Naive thymus-derived CD4-positive, alpha-beta T cell (primary cell): Measurements from ENCODE around the gene ACSM6. TPM values are rescaled to one million over a fixed set of nuclear protein-coding genes. Genes with fewer than 3 reads are reported as not detected.
A peak's percentile ranks its signal among the peaks of the same experiment; 100 is the strongest.

Source experiments
- ATAC-seq: fragments of 150-1000 bp; cut with Tn5 transposase; 2 replicates; pipeline ENCODE4 v1.10.0; 2021; ENCODE audit warnings: mild to moderate bottlenecking, moderate library complexity
- CTCF ChIA-PET: fragments of 350-600 bp; sonication (Branson Sonifier 250); formaldehyde crosslinking; loops from one replicate; lab custom pipeline; 2021; ENCODE audit warnings: antibody characterized with exemption; lab: Charles Lee
- POLR2A ChIA-PET: fragments of 350-600 bp; sonication (Branson Sonifier 250); formaldehyde crosslinking; loops from one replicate; lab custom pipeline; 2021; ENCODE audit warnings: antibody characterized with exemption, inconsistent platforms; lab: Charles Lee
- DNase-seq, 9 donors: peaks; one replicate each; pipeline versions ENCODE4 v3.0.0 to v3.0.0-alpha.2; 2020 to 2022; ENCODE audit warnings: mixed read lengths in 1 of 9
- H3K27ac ChIP-seq: one replicate; pipeline ENCODE4 v1.7.0; 2013; ENCODE audit warnings: mild to moderate bottlenecking, low read depth, low read length, moderate library complexity
- H3K27me3 ChIP-seq, 2 donors: one replicate each; pipeline ENCODE4 v1.7.0; 2013; ENCODE audit warnings: low read length in 2 of 2, mild to moderate bottlenecking in 2 of 2, moderate library complexity in 2 of 2; ENCODE audit not compliant: control insufficient read depth in 2 of 2, insufficient read depth in 2 of 2
- H3K36me3 ChIP-seq, 3 experiments: 1 replicate in 2 of 3; 2 replicates in 1 of 3; pipeline ENCODE4 v1.7.0; 2013; ENCODE audit warnings: low read length in 3 of 3, mild to moderate bottlenecking in 3 of 3, moderate library complexity in 1 of 3; ENCODE audit not compliant: insufficient read depth in 3 of 3, control insufficient read depth in 2 of 3
- H3K4me1 ChIP-seq, 2 donors: one replicate each; pipeline ENCODE4 v1.7.0; 2013; ENCODE audit warnings: low read length in 2 of 2, mild to moderate bottlenecking in 2 of 2, moderate library complexity in 1 of 2; ENCODE audit not compliant: control insufficient read depth in 2 of 2, insufficient read depth in 2 of 2
- H3K4me3 ChIP-seq: 2 replicates; pipeline ENCODE4 v1.7.0; 2013; ENCODE audit warnings: mild to moderate bottlenecking, low read length
- H3K9me3 ChIP-seq, 3 experiments: 1 replicate in 2 of 3; 2 replicates in 1 of 3; pipeline ENCODE4 v1.7.0; 2013; ENCODE audit warnings: low read length in 3 of 3; ENCODE audit not compliant: control insufficient read depth in 2 of 3
- H3K27ac Mint-ChIP-seq, 9 donors: one replicate each; pipeline ENCODE4 v1.8.0; 2020 to 2022; ENCODE audit warnings: mixed read lengths in 9 of 9, mild to moderate bottlenecking in 8 of 9, moderate library complexity in 5 of 9, inconsistent platforms in 2 of 9
- H3K27me3 Mint-ChIP-seq, 5 donors: one replicate each; pipeline ENCODE4 v1.8.0; 2021 to 2022; ENCODE audit warnings: mixed read lengths in 5 of 5, mild to moderate bottlenecking in 1 of 5
- H3K36me3 Mint-ChIP-seq, 5 donors: one replicate each; pipeline ENCODE4 v1.8.0; 2020 to 2022; ENCODE audit warnings: mixed read lengths in 5 of 5, mild to moderate bottlenecking in 3 of 5, inconsistent platforms in 1 of 5
- H3K4me1 Mint-ChIP-seq, 7 donors: one replicate each; pipeline ENCODE4 v1.8.0; 2020 to 2022; ENCODE audit warnings: mixed read lengths in 7 of 7, mild to moderate bottlenecking in 3 of 7, inconsistent platforms in 1 of 7
- H3K4me3 Mint-ChIP-seq, 10 donors: one replicate each; pipeline ENCODE4 v1.8.0; 2020 to 2022; ENCODE audit warnings: mild to moderate bottlenecking in 10 of 10, mixed read lengths in 10 of 10, moderate library complexity in 6 of 10, inconsistent platforms in 2 of 10
- H3K9me3 Mint-ChIP-seq, 11 donors: one replicate each; pipeline ENCODE4 v1.8.0; 2020 to 2022; ENCODE audit warnings: mixed read lengths in 11 of 11, mild to moderate bottlenecking in 4 of 11, inconsistent platforms in 1 of 11, moderate library complexity in 1 of 11
- intact Hi-C, 2 donors: fragments of 100-400 bp; cut with micrococcal nuclease; formaldehyde crosslinking; loops; one replicate each; pipeline ENCODE4 v1.15.1; 2023
- polyA plus RNA-seq, 2 donors: library from polyadenylated mRNA; unstranded; fragments of 300-500 nt; fragmentation: Illumina TruSeq; gene quantifications; one replicate each; pipeline ENCODE4 v1.2.3, GENCODE V29; 2021
- total RNA-seq, 6 experiments: library from RNA in 5 of 6; stranded (reverse) in 5 of 6; gene quantifications; 1 replicate in 5 of 6; 2 replicates in 1 of 6; pipeline ENCODE4 v1.2.3 and lab custom pipeline; 2021 to 2026

ACSM6 gene
- total and polyA plus RNA-seq, 7 experiments from 2014 or later = not detected

DNA sequence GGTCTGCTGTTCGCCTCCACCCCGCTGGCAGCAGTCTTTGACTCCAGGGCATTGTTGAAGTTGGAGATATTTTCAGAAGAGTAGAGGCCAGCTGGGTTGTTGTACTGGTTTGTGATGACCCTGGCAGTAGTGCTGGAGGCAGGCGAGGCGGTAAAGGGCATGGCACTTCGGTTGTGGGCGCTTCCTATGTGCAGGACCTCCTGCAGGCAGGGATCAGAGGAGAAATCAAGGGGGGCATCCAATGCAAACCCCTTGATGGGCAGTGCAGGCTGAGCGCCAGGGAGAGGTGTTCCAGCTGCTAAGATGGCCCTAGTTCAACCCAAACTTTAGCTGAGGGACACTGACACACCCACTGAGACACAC, 69.8 kb downstream of the ACSM6 start:
- H3K4me1 Mint-ChIP-seq = peaks cover 0 to 2% (median 0%) of the 10 kb centered on the region in 7 donors
- H3K36me3 Mint-ChIP-seq = peaks cover 0 to 1% (median 0%) of the 10 kb centered on the region in 5 donors
- POLR2A ChIA-PET = no interaction called here
- H3K36me3 ChIP-seq = no peaks in the 10 kb centered on the region
- peak overlapping the region in 1 of 9 donors; percentile 32 for H3K27ac Mint-ChIP-seq
- H3K9me3 ChIP-seq = no peaks in the 10 kb centered on the region
- no peaks in the 10 kb centered on the region for H3K4me1 ChIP-seq
- H3K27ac ChIP-seq = no peak overlapping the region
- CTCF ChIA-PET = no interaction called here
- H3K27me3 Mint-ChIP-seq = peaks cover 0 to 17% (median 0%) of the 10 kb centered on the region in 5 donors
- DNase-seq = no peak
- ATAC-seq = no peak
- H3K4me3 Mint-ChIP-seq = no peak overlapping the region
- H3K9me3 Mint-ChIP-seq = no peaks in the 10 kb centered on the region
- intact Hi-C loops = no loop called here
- H3K27me3 ChIP-seq = no peaks in the 10 kb centered on the region
- no peak overlapping the region for H3K4me3 ChIP-seq

DNA sequence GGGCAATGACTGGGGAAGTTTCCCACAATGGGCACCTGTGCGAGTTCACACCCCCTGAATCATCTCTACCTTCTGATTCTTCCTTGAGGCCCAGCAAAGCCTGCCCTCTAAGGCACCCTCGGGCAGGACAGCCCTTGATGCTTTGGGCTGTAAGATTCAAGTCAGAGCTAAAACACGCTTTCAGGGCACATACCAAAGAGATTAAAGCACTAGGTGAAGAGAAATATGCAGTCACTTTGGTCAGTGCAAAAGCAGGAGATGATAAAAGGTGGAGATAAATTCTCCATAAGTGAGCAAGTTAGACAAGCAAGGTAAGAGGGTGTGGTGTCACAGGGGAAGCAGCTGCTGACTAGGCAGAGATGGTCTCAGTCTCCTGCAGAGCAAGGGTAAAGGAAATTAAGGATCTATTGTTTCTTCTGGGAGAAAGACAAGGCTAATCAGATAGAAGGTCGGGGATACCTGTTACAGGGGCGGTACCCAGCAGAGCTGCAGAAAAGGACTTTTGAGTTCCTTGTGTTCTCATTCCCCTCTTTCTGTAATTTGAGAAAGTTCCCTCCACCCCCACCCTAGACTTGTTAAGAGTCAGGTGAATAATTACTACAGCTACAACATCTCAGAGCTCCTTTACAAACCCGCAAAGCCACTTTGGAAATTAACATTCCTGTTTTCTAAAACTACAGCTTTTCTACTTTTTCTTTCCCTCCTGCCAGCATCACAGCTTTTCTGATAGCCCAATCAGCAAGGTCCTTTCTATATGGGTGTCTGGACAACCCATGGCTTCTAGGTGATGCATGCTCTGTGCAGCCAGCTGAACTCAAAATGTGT, 70.4 kb downstream of the ACSM6 start:
- Histone ChIP-seq H3K27me3 (no peaks in the 10 kb centered on the region), H3K9me3 (no peaks in the 10 kb centered on the region), H3K4me3 (no peak overlapping the region), H3K36me3 (no peaks in the 10 kb centered on the region), H3K4me1 (no peaks in the 10 kb centered on the region), H3K27ac (no peak overlapping the region)
- H3K4me3 Mint-ChIP-seq = no peak overlapping the region
- H3K9me3 Mint-ChIP-seq = no peaks in the 10 kb centered on the region
- ChIA-PET CTCF (no interaction called here), POLR2A (no interaction called here)
- intact Hi-C loops = no loop called here
- peaks cover 0 to 2% (median 0%) of the 10 kb centered on the region in 7 donors for H3K4me1 Mint-ChIP-seq
- H3K27ac Mint-ChIP-seq = no peak overlapping the region
- DNase-seq (no peak), ATAC-seq (no peak)
- no peaks in the 10 kb centered on the region for H3K36me3 Mint-ChIP-seq
- H3K27me3 Mint-ChIP-seq = peaks cover 0 to 21% (median 0%) of the 10 kb centered on the region in 5 donors

DNA sequence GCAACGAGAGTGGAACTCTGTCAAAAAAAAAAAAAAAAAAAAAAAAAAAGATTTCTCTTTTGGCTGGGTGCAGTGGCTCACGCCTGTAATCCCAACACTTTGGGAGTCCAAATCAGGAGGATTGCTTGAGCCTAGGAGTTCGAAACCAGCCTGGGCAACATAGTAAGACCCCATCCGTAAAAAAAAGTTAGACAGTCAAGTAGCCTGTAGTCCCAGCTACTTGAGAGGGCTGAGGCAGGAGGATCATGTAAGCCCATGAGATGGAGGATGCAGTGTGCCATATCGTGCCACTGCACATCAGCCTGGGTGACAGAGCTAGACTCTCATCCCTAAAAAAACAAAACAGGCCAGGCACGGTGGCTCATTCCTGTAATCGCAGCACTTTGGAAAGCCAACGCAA, 71.5 kb downstream of the ACSM6 start:
- ChIA-PET POLR2A (no interaction called here), CTCF (no interaction called here)
- no peak overlapping the region for H3K27ac Mint-ChIP-seq

DNA sequence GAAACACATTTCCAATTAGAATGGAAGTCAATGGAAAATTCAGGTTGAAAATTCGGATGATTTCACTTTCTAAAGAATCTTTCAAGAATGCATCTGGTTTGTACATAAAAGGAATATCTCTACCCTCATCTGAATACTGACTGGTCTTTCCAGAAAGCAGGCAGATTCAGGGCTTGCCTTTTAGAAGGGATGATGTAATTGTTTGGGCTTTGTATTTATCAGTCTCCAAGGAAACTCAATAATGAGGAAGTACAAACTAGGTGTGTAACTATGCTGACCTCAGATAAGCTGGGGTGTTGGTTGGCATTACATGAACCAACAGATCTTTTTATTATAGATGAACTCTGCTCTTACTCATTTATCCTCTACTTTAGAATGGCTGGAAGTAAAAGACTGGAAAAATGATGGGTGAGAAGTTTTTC, 72.6 kb downstream of the ACSM6 start:
- DNase-seq = no peak
- no peak overlapping the region for H3K4me3 Mint-ChIP-seq
- peaks cover 0 to 2% (median 0%) of the 10 kb centered on the region in 7 donors for H3K4me1 Mint-ChIP-seq
- intact Hi-C loops = no loop called here
- CTCF ChIA-PET = no interaction called here
- no peaks in the 10 kb centered on the region for H3K4me1 ChIP-seq
- POLR2A ChIA-PET = no interaction called here
- no peaks in the 10 kb centered on the region for H3K36me3 Mint-ChIP-seq
- no peak overlapping the region for H3K27ac Mint-ChIP-seq
- peaks cover 0 to 21% (median 0%) of the 10 kb centered on the region in 5 donors for H3K27me3 Mint-ChIP-seq
- no peaks in the 10 kb centered on the region for H3K9me3 Mint-ChIP-seq
- no peaks in the 10 kb centered on the region for H3K9me3 ChIP-seq
- no peak overlapping the region for H3K27ac ChIP-seq
- ATAC-seq = peak; percentile 81
- H3K4me3 ChIP-seq = no peak overlapping the region
- H3K27me3 ChIP-seq = no peaks in the 10 kb centered on the region
- no peaks in the 10 kb centered on the region for H3K36me3 ChIP-seq

More for the DNA sequence above, 71.5 kb downstream of the ACSM6 start:
- Histone ChIP-seq H3K4me1 (no peaks in the 10 kb centered on the region), H3K27ac (no peak overlapping the region), H3K4me3 (no peak overlapping the region), H3K27me3 (no peaks in the 10 kb centered on the region), H3K9me3 (no peaks in the 10 kb centered on the region), H3K36me3 (no peaks in the 10 kb centered on the region)
- intact Hi-C loops = no loop called here
- Mint-ChIP-seq H3K4me3 (no peak overlapping the region), H3K9me3 (no peaks in the 10 kb centered on the region), H3K36me3 (no peaks in the 10 kb centered on the region), H3K4me1 (peaks cover 0 to 2% (median 0%) of the 10 kb centered on the region in 7 donors), H3K27me3 (peaks cover 0 to 21% (median 0%) of the 10 kb centered on the region in 5 donors)
- DNase-seq (no peak), ATAC-seq (no peak)

DNA sequence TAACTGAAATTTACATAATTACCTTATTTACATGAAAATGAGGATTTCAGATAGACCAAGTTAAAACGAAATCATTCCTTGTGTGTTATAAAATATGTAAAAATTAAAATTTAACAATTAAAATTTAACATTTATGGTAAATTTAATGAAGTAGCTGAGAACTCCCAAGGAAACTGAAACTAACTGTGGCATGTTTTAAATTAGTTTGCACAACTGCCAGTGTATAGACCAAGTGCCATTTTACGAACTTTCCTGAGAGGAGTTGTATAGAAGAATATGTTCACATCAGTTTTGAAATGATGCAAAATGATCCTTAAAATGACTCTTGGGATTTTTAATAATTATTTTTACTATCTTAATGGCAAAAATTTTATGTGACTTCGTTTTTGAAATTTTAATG, 73.2 kb downstream of the ACSM6 start:
- DNase-seq = no peak
- ChIA-PET CTCF (no interaction called here), POLR2A (no interaction called here)
- H3K4me3 ChIP-seq = no peak overlapping the region
- intact Hi-C loops = no loop called here
- H3K27ac ChIP-seq = no peak overlapping the region
- Mint-ChIP-seq H3K27me3 (peaks cover 0 to 21% (median 0%) of the 10 kb centered on the region in 5 donors), H3K4me1 (peaks cover 0 to 2% (median 0%) of the 10 kb centered on the region in 7 donors), H3K4me3 (no peak overlapping the region), H3K36me3 (no peaks in the 10 kb centered on the region), H3K27ac (no peak overlapping the region), H3K9me3 (no peaks in the 10 kb centered on the region)
- no peaks in the 10 kb centered on the region for H3K4me1 ChIP-seq
- H3K9me3 ChIP-seq = no peaks in the 10 kb centered on the region
- H3K36me3 ChIP-seq = no peaks in the 10 kb centered on the region
- H3K27me3 ChIP-seq = no peaks in the 10 kb centered on the region
- ATAC-seq = no peak

DNA sequence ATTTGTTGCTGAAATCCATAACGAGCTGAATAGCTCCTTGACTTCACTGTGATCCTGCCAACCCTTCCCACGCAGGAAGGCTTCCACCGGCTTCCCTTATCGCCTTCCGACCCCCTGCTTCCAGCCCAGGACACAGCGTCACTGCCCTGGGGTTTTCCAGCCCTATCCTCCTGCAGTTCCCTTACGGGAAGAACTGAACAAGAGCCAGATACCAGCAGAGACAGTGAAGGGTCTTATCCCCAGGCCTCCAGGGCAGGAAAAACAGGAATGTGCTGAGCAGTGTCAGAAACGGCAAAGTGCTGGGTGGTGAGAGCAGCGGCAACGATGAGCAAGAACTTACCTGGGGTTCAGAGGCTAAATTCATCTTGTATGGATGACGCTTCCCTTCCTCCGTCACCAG, 74.4 kb downstream of the ACSM6 start:
- Histone ChIP-seq H3K27ac (no peak overlapping the region), H3K36me3 (no peaks in the 10 kb centered on the region), H3K4me3 (no peak overlapping the region), H3K27me3 (no peaks in the 10 kb centered on the region), H3K9me3 (no peaks in the 10 kb centered on the region), H3K4me1 (no peaks in the 10 kb centered on the region)
- Mint-ChIP-seq H3K36me3 (no peaks in the 10 kb centered on the region), H3K9me3 (no peaks in the 10 kb centered on the region), H3K27ac (no peak overlapping the region), H3K4me1 (peaks cover 0 to 2% (median 0%) of the 10 kb centered on the region in 7 donors), H3K4me3 (no peak overlapping the region), H3K27me3 (peaks cover 0 to 14% (median 0%) of the 10 kb centered on the region in 5 donors)
- no peak for ATAC-seq
- no peak for DNase-seq
- intact Hi-C loops = no loop called here
- POLR2A ChIA-PET = no interaction called here
- CTCF ChIA-PET = interaction anchor here (0.6 kb wide), 1 partner anchor 1930 kb away, joined by 3 read pairs; no protein-coding TSS in a partner anchor
